Measurements from ENCODE around the gene XYLT1.

Gene XYLT1

DNA sequence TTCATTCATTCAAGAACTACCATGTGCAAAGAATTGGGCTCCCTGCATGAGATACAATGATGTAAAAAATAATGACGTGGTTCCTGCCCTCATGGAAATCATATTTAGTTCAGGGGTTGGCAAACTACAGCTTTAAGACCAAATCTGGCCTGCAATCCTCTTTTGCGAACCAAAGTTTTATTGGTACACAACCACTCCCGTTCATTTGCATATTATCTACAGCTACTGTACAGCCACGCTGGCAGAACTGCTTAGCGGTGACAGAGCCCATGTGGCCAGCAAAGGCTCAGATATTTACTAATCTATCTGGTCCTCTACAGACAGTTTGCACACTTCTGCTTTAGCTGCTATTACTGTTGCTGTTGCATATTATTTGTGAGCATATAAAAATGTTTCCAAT lies 167.7 kb downstream of the XYLT1 start:
- no peak for DNase-seq (ENCODE audit: low read depth)
- TF ChIP-seq, protein P1, sequence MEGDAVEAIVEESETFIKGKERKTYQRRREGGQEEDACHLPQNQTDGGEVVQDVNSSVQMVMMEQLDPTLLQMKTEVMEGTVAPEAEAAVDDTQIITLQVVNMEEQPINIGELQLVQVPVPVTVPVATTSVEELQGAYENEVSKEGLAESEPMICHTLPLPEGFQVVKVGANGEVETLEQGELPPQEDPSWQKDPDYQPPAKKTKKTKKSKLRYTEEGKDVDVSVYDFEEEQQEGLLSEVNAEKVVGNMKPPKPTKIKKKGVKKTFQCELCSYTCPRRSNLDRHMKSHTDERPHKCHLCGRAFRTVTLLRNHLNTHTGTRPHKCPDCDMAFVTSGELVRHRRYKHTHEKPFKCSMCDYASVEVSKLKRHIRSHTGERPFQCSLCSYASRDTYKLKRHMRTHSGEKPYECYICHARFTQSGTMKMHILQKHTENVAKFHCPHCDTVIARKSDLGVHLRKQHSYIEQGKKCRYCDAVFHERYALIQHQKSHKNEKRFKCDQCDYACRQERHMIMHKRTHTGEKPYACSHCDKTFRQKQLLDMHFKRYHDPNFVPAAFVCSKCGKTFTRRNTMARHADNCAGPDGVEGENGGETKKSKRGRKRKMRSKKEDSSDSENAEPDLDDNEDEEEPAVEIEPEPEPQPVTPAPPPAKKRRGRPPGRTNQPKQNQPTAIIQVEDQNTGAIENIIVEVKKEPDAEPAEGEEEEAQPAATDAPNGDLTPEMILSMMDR (IDR thresholded peaks at IDR 0.05; ENCODE audit: control insufficient read depth, insufficient read depth, low read depth, low read length, missing control alignments) = no peak
- H3K4me3 ChIP-seq (ENCODE audit: control insufficient read depth, low read depth, low read length) = no peak overlapping the region

- TF ChIP-seq, protein P1 (IDR thresholded peaks at IDR 0.05; ENCODE audit: control insufficient read depth, insufficient read depth, low read depth, low read length, missing control alignments) = no peak
- no peak for DNase-seq (ENCODE audit: low read depth)
- no peak overlapping the region for H3K4me3 ChIP-seq (ENCODE audit: control insufficient read depth, low read depth, low read length)
Observed at GRCh38 chr16:17302620-17303019, 168.1 kb downstream of the XYLT1 start.

GRCh38 chr16:17302214-17302613 lies 168.5 kb downstream of the XYLT1 start:
- DNase-seq (ENCODE audit: low read depth) = no peak
- H3K4me3 ChIP-seq (ENCODE audit: control insufficient read depth, low read depth, low read length) = no peak overlapping the region
- TF ChIP-seq, protein P1 (IDR thresholded peaks at IDR 0.05; ENCODE audit: control insufficient read depth, insufficient read depth, low read depth, low read length, missing control alignments) = no peak

GRCh38 chr16:17301593-17302135 lies 169.1 kb downstream of the XYLT1 start:
- DNase-seq (ENCODE audit: low read depth) = no peak
- H3K4me3 ChIP-seq (ENCODE audit: control insufficient read depth, low read depth, low read length) = no peak overlapping the region
- TF ChIP-seq, protein P1 (IDR thresholded peaks at IDR 0.05; ENCODE audit: control insufficient read depth, insufficient read depth, low read depth, low read length, missing control alignments) = no peak

DNA sequence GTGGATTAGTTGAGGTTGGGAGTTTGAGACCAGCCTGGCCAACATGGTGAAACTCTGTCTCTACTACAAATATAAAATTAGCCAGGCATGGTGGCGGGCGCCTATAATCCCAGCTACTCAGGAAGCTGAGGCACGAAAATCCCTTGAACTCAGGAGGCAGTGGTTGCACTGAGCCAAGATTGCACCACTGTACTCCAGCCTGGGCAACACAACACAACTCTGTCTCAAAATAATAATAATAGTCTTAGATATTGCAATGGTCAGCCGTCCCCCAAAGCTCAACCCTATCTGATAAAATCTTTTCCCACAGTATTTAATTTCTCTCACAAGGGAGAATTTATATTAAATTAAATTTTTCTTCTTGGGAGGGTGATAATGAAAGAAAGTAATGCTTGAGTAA lies 169.6 kb downstream of the XYLT1 start:
- DNase-seq (ENCODE audit: low read depth) = no peak
- no peak overlapping the region for H3K4me3 ChIP-seq (ENCODE audit: control insufficient read depth, low read depth, low read length)
- TF ChIP-seq, protein P1 (IDR thresholded peaks at IDR 0.05; ENCODE audit: control insufficient read depth, insufficient read depth, low read depth, low read length, missing control alignments) = no peak

DNA sequence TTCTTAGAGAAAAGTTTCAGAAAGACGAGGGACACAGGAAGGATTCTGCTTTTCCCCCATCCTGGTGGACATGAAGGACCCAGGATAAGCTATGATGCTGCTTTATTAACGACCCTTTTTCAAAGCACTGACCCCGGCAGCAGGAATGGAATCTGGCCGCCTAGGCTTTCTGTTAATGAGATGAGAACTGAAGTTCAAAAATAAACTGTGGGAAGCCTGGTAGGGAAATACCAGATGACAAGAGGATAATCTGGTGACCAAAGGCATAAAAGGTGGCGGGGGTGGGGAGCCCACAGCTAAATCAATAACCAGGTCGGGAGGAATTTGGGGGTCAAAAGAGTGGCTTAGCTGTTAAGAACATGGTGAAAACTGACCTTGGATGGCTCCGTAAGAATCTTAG lies 171.0 kb downstream of the XYLT1 start:
- no peak overlapping the region for H3K4me3 ChIP-seq (ENCODE audit: control insufficient read depth, low read depth, low read length)
- DNase-seq (ENCODE audit: low read depth) = no peak
- TF ChIP-seq, protein P1 (IDR thresholded peaks at IDR 0.05; ENCODE audit: control insufficient read depth, insufficient read depth, low read depth, low read length, missing control alignments) = no peak

DNA sequence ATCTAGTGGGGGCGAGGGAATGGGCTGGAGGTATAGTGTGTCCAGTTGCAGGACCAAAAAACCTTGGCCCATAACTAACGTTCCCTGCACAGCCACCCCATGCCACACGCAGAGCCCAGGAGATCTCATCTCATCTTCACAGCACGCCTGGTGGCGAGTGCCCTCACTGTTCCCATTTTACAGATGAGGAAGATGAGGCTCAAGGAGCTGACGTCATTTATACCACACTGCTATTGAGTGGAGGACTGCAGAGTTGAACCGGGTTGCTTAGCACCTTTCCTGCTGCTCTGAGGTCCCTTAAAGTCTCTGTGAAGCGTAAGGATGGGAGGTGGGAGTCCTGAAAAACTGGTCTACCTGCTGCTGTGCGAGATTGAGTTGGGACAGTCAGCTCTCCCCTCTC lies 172.5 kb downstream of the XYLT1 start:
- TF ChIP-seq, protein P1 (IDR thresholded peaks at IDR 0.05; ENCODE audit: control insufficient read depth, insufficient read depth, low read depth, low read length, missing control alignments) = no peak
- H3K4me3 ChIP-seq (ENCODE audit: control insufficient read depth, low read depth, low read length) = no peak overlapping the region
- DNase-seq (ENCODE audit: low read depth) = no peak
